Type B pancreatic cell (in vitro differentiated cells): ENCODE data around the gene TMPRSS3. TPM values are rescaled to one million over a fixed set of nuclear protein-coding genes. Genes with fewer than 3 reads are reported as not detected.

Source experiments
- DNase-seq: peaks from one replicate; pipeline ENCODE4 v3.0.0; 2021; ENCODE audit warnings: mixed read lengths; ENCODE audit not compliant: unreplicated experiment; ENCODE audit errors: extremely low spot score
- H3K27ac Mint-ChIP-seq: 2 replicates; pipeline ENCODE4 v1.8.0; 2021; ENCODE audit warnings: mild to moderate bottlenecking, mixed read lengths
- H3K27me3 Mint-ChIP-seq: 2 replicates; pipeline ENCODE4 v1.8.0; 2021; ENCODE audit warnings: mixed read lengths
- H3K36me3 Mint-ChIP-seq: 2 replicates; pipeline ENCODE4 v1.8.0; 2021; ENCODE audit warnings: mixed read lengths
- H3K4me1 Mint-ChIP-seq: one replicate; pipeline ENCODE4 v1.8.0; 2021; ENCODE audit warnings: mixed read lengths; ENCODE audit not compliant: unreplicated experiment
- H3K4me3 Mint-ChIP-seq: 2 replicates; pipeline ENCODE4 v1.8.0; 2021; ENCODE audit warnings: mild to moderate bottlenecking, mixed read lengths
- H3K9me3 Mint-ChIP-seq: 2 replicates; pipeline ENCODE4 v1.8.0; 2021; ENCODE audit warnings: mixed read lengths
- long read RNA-seq: library from polyadenylated mRNA; unstranded; transcript quantifications from one replicate; pipeline ENCODE4 v2.0.0, GENCODE V29; 2020
- total RNA-seq: library from RNA; stranded (reverse); gene quantifications from 2 replicates; pipeline ENCODE4 v1.2.1, GENCODE V29; 2021; ENCODE audit warnings: low replicate concordance
- TF ChIP-seq, protein P1 (sequence below): fragments of 200-600 bp; sonication (generic); conservative IDR thresholded peaks from 2 replicates; pipeline ENCODE4 v1.5.0; 2021; ENCODE audit warnings: antibody characterized with exemption, mild to moderate bottlenecking

The TMPRSS3 gene
- 0.74 and 1.3 TPM in 2 replicates for total RNA-seq
- long read RNA-seq, partial matches to known transcripts: 2 of 6 reads
- long read RNA-seq, other reads (novel, unspliced or antisense): 3 of 6 reads

DNA sequence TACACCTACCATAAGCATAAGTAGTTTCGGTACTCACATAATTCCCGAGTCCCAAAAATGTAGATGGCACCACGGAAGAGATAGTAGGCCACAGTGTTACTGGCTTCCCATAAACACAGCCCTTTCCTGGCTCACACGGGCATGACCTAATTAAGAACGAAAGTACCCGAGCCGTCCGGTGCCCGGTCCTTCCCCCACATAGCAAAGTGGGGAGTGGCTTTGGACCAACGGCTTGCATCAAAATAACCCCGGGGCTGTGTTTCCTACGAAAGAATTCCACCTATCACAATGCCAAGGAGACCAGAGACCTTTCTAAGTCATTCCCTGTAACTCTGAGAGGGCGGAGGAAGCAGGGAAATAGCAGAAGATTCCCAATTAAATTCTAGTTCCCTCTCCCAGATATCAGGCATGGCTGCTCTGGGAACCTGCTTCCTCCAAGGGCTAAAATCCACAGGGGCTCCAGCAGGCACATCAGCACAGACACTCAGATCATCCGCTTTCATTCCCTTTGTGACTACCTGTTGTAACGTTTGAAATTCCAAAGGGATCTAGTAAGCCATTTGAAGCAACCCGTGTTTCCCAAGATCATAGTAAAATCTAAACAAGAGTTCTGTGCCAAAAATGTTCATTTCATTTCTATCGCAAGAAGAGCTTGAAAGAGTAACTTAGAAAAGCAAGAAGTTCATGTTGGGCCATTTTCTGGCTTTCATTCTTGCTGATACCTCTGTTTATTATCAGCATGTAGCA is at the start of gene TMPRSS3:
Gene TMPRSS3 (minus strand): TSS at position 148 of the 747 bp plus-strand sequence. CDS start 635 bp downstream, outside the sequence.
- no peak for DNase-seq
- no peaks in the 10 kb centered on the region for H3K27me3 Mint-ChIP-seq
- no peak within 1 kb of the TSS for H3K27ac Mint-ChIP-seq
- no peak within 1 kb of the TSS for H3K4me3 Mint-ChIP-seq
- H3K9me3 Mint-ChIP-seq: no peaks in the 10 kb centered on the region
- H3K36me3 Mint-ChIP-seq: no peaks in the 10 kb centered on the region
- TF ChIP-seq, protein P1, sequence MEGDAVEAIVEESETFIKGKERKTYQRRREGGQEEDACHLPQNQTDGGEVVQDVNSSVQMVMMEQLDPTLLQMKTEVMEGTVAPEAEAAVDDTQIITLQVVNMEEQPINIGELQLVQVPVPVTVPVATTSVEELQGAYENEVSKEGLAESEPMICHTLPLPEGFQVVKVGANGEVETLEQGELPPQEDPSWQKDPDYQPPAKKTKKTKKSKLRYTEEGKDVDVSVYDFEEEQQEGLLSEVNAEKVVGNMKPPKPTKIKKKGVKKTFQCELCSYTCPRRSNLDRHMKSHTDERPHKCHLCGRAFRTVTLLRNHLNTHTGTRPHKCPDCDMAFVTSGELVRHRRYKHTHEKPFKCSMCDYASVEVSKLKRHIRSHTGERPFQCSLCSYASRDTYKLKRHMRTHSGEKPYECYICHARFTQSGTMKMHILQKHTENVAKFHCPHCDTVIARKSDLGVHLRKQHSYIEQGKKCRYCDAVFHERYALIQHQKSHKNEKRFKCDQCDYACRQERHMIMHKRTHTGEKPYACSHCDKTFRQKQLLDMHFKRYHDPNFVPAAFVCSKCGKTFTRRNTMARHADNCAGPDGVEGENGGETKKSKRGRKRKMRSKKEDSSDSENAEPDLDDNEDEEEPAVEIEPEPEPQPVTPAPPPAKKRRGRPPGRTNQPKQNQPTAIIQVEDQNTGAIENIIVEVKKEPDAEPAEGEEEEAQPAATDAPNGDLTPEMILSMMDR: no peak
- H3K4me1 Mint-ChIP-seq: peaks cover 22% of the 10 kb centered on the region

DNA sequence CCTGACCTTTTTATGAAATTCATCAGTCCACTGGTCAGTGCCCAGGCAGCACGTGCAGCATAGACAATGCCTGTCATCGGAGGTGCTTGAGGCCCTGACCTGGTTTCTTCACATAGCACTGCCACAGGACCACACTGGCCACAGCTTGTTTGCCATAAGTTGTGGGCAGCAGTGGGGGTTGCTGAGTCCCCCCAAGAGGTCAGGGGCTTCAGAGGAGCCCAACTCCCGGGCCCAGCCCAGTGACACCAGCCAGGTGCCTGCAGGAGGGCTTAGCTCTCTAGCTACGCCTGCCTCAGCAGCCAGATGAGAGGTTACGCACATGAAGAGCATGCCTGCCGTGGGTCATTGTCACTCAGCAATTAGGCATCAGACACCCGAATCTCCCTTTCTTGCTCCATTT is 49.5 kb upstream of the TMPRSS3 start:
- no peak for DNase-seq
- no peaks in the 10 kb centered on the region for H3K36me3 Mint-ChIP-seq
- no peaks in the 10 kb centered on the region for H3K9me3 Mint-ChIP-seq
- no peak overlapping the region for H3K27ac Mint-ChIP-seq
- TF ChIP-seq, protein P1: no peak
- H3K27me3 Mint-ChIP-seq: peaks cover 16% of the 10 kb centered on the region
- H3K4me1 Mint-ChIP-seq: peaks cover 6% of the 10 kb centered on the region
- no peak overlapping the region for H3K4me3 Mint-ChIP-seq

DNA sequence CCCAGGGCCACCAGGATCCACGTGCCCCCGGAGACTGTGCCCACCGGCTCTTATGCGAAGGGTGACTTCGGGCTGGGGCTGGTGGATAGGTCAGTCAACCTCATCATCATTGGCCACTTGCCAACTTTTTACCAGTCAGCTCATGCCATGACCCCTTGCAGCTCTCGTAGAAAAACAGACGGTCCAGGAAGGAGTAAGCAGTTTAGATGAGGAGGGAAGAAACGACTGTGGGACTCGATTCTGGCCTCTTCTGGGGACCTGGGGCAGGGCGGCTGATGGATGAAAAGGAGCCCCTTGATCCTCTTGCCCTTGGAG is 48.9 kb upstream of the TMPRSS3 start:
- Mint-ChIP-seq H3K4me1 (peaks cover under 1% of the 10 kb centered on the region), H3K27me3 (peaks cover 16% of the 10 kb centered on the region), H3K9me3 (no peaks in the 10 kb centered on the region), H3K36me3 (no peaks in the 10 kb centered on the region), H3K4me3 (no peak overlapping the region), H3K27ac (no peak overlapping the region)
- TF ChIP-seq, protein P1: no peak
- DNase-seq: no peak

DNA sequence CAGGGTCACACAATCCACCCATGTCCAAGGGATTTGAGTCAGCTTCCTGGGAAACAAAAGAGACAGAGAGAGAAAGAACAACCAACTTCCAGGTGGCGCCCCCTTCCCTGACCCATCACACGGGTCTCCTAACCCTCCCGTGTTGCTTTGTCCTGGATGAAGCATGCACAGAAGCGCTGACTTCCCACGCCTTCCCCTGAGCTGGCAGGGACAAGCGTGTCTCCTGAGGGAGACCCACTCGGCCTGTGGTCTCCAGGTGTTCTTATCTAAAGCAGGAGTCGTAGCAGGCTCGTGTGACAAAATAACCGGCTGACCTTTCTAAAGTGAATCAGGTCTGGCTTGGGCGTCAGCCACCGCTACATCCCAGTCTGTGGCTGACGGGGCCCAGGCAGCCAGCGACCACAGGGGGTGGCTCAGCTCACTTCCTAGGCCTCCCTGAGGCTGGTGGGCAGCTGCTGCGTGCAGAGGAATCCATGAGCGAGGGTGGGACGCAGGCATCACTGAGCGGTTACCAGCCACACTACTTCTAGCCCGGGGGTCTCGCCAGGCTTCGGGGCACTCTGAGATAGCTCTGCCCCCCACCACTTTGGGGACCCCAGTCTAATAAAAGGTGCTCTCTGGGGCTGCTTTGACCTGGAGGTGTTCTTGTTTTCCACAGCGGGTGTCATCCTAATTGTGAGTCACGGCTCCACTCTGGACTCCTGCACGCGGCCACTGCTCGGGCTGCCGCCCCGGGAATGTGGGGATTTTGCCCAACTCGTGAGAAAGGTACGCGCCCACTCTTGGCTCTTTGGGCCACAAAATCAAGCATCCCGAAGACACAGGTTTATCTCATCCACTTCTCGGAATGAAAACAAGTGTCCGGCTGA is 48.3 kb upstream of the TMPRSS3 start:
- Mint-ChIP-seq H3K4me3 (no peak overlapping the region), H3K4me1 (no peaks in the 10 kb centered on the region), H3K27me3 (peaks cover 18% of the 10 kb centered on the region), H3K9me3 (no peaks in the 10 kb centered on the region), H3K36me3 (no peaks in the 10 kb centered on the region), H3K27ac (no peak overlapping the region)
- DNase-seq: no peak
- TF ChIP-seq, protein P1: no peak

DNA sequence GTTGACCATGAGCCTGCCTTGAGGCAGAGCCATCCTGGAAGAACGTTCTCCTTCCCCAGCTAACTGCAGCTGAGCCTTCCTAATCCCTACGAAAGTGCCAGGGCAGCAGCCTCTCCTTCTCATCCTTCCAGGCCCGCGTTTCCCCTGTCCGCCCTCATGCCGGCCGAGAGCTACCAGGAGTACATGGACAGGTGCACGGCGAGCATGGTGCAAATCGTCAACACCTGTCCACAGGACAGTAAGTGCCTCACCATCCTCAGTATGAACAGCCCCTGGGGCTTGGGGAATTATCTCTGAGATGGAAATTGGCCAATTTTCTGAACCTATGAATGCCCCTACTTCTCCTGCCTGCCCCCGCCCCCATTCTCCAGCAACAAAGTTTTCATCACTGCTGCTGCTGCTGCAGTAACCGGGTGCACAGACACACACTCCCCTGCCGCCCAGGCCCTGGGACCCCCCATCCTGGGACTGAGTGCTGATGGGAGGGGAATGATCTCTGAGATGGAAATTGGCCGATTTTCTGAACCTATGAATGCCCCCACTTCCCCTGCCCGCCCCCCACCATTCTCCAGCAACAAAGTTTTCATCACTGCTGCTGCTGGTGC is 47.4 kb upstream of the TMPRSS3 start:
- H3K4me1 Mint-ChIP-seq: no peaks in the 10 kb centered on the region
- no peaks in the 10 kb centered on the region for H3K9me3 Mint-ChIP-seq
- peaks cover 19% of the 10 kb centered on the region for H3K27me3 Mint-ChIP-seq
- no peak overlapping the region for H3K27ac Mint-ChIP-seq
- DNase-seq: no peak
- no peaks in the 10 kb centered on the region for H3K36me3 Mint-ChIP-seq
- H3K4me3 Mint-ChIP-seq: no peak overlapping the region
- TF ChIP-seq, protein P1: no peak
